Omental fat pad (tissue), 4 donors: ENCODE results near the gene COPS7A. TPM values are rescaled to one million over a fixed set of nuclear protein-coding genes. Genes with fewer than 3 reads are reported as not detected.
A peak's percentile ranks its signal among the peaks of the same experiment; 100 is the strongest.

Source experiments
- ATAC-seq: fragments of 150-250 bp; one replicate; pipeline ENCODE4 v1.9.1; 2016; ENCODE audit warnings: mild to moderate bottlenecking, moderate library complexity; ENCODE audit not compliant: low FRiP score
- DNase-seq: peaks from one replicate; pipeline ENCODE4 v3.0.0-alpha.2; 2019; ENCODE audit warnings: low spot score
- total RNA-seq, 4 donors: library from RNA; depleted of rRNA; stranded (reverse); fragments of >200 nt; gene quantifications; one replicate each; pipeline ENCODE4 v1.1.0, GENCODE V29; 2016
- TF ChIP-seq, protein P1 (sequence below), 3 donors: fragments of 450-650 bp; IDR thresholded peaks; one replicate each; pipeline ENCODE4 v1.5.1; 2016 to 2017; ENCODE audit warnings: antibody characterized with exemption in 3 of 3, mild to moderate bottlenecking in 3 of 3, moderate library complexity in 2 of 3

Gene COPS7A
- total RNA-seq, 4 donors from 2014 or later = 51.2 to 64.0 (median 62.7) TPM

DNA sequence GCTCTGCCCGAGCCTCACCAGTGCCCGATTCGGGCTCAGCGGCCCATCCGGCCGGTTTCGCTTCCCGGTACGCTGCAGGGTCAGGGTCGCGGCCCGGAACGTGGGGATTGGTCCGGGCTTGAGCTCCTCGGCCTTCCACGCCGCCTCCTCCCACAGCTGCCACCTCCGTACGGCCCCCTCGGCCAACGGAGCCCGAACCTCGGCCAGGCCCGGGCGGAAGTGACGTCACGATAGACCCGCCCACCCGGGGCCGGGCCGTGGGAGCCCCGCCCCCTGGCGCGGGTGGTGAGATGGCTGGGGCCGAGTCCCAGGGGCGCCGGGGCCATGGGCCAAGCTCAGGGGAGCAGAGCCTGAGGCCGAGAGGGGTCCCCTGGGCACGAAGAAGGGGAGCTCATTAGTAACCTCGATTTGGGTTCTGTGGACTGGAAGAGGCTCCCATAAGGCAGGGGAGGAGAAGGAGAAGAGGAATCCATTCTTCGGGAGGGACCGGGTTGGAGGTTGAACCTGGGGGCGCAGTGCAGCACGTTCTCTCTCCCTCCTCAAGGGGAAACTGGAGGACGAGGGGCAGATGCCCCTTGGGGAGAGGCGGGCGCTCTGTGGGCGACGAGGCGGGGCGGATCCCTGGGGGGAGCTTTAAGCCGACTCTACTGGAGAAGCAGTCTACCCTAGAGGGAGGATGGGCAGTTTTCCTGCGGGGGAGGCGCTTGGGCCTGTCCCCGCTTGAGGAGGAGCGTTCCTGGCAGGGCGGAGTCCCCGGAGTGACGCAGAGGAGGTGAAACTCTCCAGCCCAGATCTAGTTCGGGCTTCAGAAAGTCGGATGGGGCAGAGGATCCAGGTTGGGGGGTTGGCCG lies 29.3 kb downstream of the COPS7A start, which contains the start of gene MLF2:
Gene MLF2 (minus strand): TSS at position 221 of the 851 bp plus-strand sequence. CDS start 807 bp downstream, outside the sequence.
- peak; percentile 89 for DNase-seq
- TF ChIP-seq, protein P1, sequence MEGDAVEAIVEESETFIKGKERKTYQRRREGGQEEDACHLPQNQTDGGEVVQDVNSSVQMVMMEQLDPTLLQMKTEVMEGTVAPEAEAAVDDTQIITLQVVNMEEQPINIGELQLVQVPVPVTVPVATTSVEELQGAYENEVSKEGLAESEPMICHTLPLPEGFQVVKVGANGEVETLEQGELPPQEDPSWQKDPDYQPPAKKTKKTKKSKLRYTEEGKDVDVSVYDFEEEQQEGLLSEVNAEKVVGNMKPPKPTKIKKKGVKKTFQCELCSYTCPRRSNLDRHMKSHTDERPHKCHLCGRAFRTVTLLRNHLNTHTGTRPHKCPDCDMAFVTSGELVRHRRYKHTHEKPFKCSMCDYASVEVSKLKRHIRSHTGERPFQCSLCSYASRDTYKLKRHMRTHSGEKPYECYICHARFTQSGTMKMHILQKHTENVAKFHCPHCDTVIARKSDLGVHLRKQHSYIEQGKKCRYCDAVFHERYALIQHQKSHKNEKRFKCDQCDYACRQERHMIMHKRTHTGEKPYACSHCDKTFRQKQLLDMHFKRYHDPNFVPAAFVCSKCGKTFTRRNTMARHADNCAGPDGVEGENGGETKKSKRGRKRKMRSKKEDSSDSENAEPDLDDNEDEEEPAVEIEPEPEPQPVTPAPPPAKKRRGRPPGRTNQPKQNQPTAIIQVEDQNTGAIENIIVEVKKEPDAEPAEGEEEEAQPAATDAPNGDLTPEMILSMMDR (IDR thresholded peaks at IDR 0.05) = no peak
- ATAC-seq = peak; percentile 98

DNA sequence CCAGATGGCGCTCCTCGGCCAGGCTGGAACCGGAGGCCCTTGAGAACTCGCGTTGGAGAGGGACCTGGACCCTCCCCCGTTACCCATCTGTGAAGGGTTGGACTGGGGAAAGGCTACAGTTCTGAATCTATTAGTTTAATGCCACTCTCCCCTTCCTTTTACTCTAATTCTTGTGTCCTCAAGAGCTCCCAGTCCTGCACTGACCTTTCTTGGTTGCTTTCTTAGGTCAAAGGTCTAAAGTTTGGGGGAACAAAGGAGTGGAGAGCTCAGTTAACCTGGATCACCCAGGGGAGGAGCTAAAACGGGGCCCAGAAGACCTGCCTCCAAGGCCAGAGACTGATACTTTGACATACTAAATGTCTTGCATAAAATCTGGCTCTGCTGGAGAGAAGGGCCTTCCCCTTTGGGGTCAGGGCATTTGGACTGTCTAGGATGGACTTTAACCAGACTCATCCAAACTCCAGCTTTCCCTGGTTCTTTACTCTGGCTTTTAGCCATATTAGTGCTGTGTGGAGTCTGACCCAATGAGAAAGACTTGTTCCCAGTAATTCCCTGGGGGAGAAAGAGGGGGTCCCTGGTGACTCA lies 30.0 kb downstream of the COPS7A start:
- no peak for DNase-seq
- TF ChIP-seq, protein P1 (IDR thresholded peaks at IDR 0.05) = peak in 1 of 3 donors; percentile 97
- no peak for ATAC-seq

DNA sequence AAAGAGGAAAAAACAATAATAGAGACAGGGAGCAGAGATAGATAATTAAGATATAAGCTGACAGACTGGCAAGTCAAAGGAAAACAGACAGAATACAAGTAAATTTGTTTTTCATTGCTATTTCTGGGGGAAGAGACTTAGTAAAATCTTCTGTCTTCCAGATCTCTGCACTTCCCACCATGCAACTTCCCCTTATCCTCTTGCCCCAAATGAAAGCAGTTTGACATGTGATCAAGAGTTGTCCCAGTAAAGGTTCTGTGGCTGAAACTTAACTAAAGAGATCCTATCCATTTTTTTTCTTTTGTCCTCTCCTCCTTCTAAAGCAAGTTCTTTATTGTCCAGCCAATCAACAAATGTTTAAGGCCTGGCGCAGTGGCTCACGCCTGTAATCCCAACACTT lies 30.6 kb downstream of the COPS7A start:
- TF ChIP-seq, protein P1 (IDR thresholded peaks at IDR 0.05) = no peak
- no peak for DNase-seq
- ATAC-seq = no peak

DNA sequence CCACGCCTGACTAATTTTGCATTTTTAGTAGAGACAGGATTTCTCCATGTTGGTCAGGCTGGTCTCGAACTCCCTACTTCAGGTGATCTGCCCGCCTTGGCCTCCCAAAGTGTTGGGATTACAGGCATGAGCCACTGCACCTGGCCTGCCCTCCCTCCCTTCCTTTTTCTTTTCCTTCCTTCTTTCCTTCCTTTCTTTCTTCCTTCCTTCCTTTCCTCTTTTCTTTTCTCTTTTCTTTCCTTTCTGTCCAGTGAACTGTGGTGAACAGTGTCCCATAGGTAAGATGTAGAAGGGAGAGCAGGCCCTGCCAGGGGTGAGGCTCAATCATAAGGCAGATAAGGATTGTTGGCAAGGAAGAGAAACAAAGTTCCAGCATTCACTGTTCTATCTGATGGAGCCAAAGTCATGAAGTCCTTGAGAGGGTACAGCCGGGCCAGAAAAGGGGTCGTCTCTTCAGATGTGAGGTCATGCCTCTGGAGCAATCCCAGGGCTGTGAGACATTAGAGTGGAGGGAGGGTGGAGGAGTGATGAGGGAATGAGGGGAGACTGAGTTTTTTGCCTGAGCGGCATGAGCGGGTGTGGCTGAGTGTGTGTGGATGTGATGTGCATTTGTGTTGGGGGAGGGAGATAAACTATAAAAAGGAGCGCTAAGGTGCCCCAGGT lies 33.3 kb downstream of the COPS7A start:
- DNase-seq = no peak
- ATAC-seq = no peak
- TF ChIP-seq, protein P1 (IDR thresholded peaks at IDR 0.05) = no peak

DNA sequence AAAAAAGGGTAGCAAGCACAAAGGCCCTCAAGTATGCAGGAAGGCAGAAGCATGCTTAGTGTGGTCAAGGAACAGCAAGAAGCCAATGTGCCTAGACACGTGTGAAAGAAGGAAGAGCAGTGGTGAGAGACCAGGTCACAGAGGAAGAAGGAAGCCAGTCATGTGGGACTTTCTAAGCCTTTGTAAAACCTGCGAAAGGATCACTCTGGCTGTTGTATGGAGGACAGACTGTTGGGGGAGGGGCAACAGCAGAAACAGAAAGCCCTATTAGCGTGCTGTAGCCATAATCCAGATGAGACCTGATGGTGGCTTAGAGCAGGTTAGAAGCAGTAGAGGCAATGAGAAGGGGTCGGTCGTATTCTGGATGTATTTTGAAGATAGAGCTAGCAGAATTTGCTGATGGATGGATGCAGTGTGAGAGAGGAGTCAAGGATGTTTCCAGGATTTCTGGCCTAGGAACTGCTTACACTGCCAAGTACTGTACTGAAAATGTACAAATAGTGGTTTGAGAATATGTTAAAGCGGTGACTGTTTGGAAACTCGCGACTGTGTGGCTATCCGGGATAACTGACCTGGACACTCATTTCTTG lies 34.8 kb downstream of the COPS7A start:
- TF ChIP-seq, protein P1 (IDR thresholded peaks at IDR 0.05) = no peak
- DNase-seq (no peak), ATAC-seq (no peak)

DNA sequence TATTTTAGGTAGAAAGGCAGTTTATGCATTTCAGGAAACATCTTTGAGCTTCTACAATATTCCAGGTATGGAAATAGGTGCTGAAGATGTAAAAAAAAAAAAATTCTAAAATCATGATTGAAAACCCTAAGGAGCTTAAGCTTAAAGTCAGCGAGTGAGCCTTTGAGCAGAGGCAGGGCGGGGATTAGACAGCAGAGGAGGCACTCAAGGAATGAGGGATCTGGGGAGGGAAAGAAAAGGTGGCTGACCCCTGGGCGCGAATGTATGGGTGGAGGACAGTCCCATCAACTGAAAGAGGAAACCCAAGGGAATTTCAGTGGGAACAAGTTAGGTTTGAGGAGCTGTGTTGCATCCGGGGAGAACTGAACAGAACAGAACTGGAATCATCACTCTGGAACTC lies 35.9 kb downstream of the COPS7A start:
- no peak for ATAC-seq
- TF ChIP-seq, protein P1 (IDR thresholded peaks at IDR 0.05) = no peak
- no peak for DNase-seq
